HepG2 (cell line): Measurements from ENCODE around the gene DNAJB8. TPM values are rescaled to one million over a fixed set of nuclear protein-coding genes. Genes with fewer than 3 reads are reported as not detected.

Experiments
- ATAC-seq: fragments of 200-7000 bp; cut with Tn5 transposase; 3 replicates; pipeline ENCODE4 v1.9.1; 2020; ENCODE audit warnings: mild to moderate bottlenecking, moderate library complexity
- BruUV-seq: library from RNA; stranded (reverse); fragments of 400-500 nt; replicated peaks from 2 replicates; lab custom pipeline; 2021; lab: Mats Ljungman, UMichigan
- CTCF ChIA-PET: fragments of 300-600 bp; formaldehyde crosslinking; extraction: SDS; loops from one replicate; lab custom pipeline; 2021; ENCODE audit warnings: low total read pairs, inconsistent platforms, low intra/inter-chr PET ratio; lab: Yijun Ruan, JAX
- POLR2A ChIA-PET: fragments of 350-600 bp; sonication (Branson Sonifier 250); formaldehyde crosslinking; loops from one replicate; lab custom pipeline; 2020; ENCODE audit warnings: antibody characterized with exemption, inconsistent platforms; lab: Yijun Ruan, JAX
- DNase-seq: peaks from one replicate; pipeline ENCODE4 v3.0.0-alpha.2; 2015; ENCODE audit warnings: low spot score
- FAIRE-seq: peaks from 3 replicates; lab custom pipeline; 2011; peaks lifted over from hg19 to GRCh38; lab: Jason Lieb, UNC
- H2AFZ ChIP-seq: one replicate; pipeline ENCODE4 v1.6.1; 2011; ENCODE audit warnings: low read length, inconsistent platforms
- H3K27ac ChIP-seq: fragments of 300-600 bp; 3 replicates; pipeline ENCODE4 v1.8.0; 2011; ENCODE audit warnings: mixed run types, mild to moderate bottlenecking, mixed read lengths, low read length, inconsistent platforms; ENCODE audit not compliant: insufficient read depth; ENCODE audit errors: extremely low read length
- H3K27me3 ChIP-seq, 2 experiments: fragments of 200-600 bp in 1 of 2; 2 replicates in 1 of 2; 3 replicates in 1 of 2; pipeline versions ENCODE4 v1.6.0 to v1.8.0; 2011; ENCODE audit warnings: low read length in 2 of 2, mild to moderate bottlenecking in 2 of 2, moderate library complexity in 2 of 2, inconsistent platforms in 1 of 2; ENCODE audit not compliant: insufficient read depth in 2 of 2, control insufficient read depth in 1 of 2
- H3K36me3 ChIP-seq, 2 experiments: fragments of 200-600 bp in 1 of 2; replicated peaks in 1 of 2; 2 replicates in 1 of 2; 3 replicates in 1 of 2; pipeline versions ENCODE4 v1.5.1 to v1.8.0; 2011; ENCODE audit warnings: low read length in 2 of 2, inconsistent platforms in 1 of 2; ENCODE audit not compliant: insufficient read depth in 2 of 2, control insufficient read depth in 1 of 2
- H3K4me1 ChIP-seq: 2 replicates; pipeline ENCODE4 v1.5.1; 2012; ENCODE audit warnings: low read length, inconsistent platforms; ENCODE audit not compliant: insufficient read depth
- H3K4me2 ChIP-seq: 2 replicates; pipeline ENCODE4 v1.6.0; 2011; ENCODE audit warnings: low read depth, low read length, inconsistent platforms
- H3K4me3 ChIP-seq, 3 experiments: fragments of 200-600 bp in 1 of 3; sonication (generic), shearing (Covaris generic) in 1 of 3; replicated peaks in 1 of 3; 2 replicates each; pipeline ENCODE4 v1.5.1; 2011 to 2016; ENCODE audit warnings: low read length in 3 of 3, inconsistent platforms in 2 of 3, low read depth in 2 of 3, mild to moderate bottlenecking in 2 of 3, control low read depth in 1 of 3, mixed read lengths in 1 of 3; ENCODE audit not compliant: insufficient read depth in 1 of 3
- H3K79me2 ChIP-seq: one replicate; pipeline ENCODE4 v1.6.1; 2011; ENCODE audit warnings: low read length, inconsistent platforms; ENCODE audit not compliant: insufficient read depth
- H3K9ac ChIP-seq: 2 replicates; pipeline ENCODE4 v1.6.0; 2011; ENCODE audit warnings: mild to moderate bottlenecking, low read depth, low read length, inconsistent platforms; ENCODE audit not compliant: insufficient read depth
- H3K9me3 ChIP-seq: 2 replicates; pipeline ENCODE4 v1.5.1; 2012; ENCODE audit warnings: mild to moderate bottlenecking, low read length
- H4K20me1 ChIP-seq: 2 replicates; pipeline ENCODE4 v1.6.0; 2011; ENCODE audit warnings: inconsistent platforms, mild to moderate bottlenecking, low read length, moderate library complexity; ENCODE audit not compliant: insufficient read depth
- BORCS8-MEF2B ChIP-seq: sonication (generic); formaldehyde crosslinking; IDR thresholded peaks from 2 replicates; pipeline ENCODE4 v1.8.0; 2022; ENCODE audit warnings: mild to moderate bottlenecking, missing genetic modification reagents
- CHCHD3 ChIP-seq: sonication (generic); formaldehyde crosslinking; IDR thresholded peaks from 2 replicates; pipeline ENCODE4 v1.8.0; 2022; ENCODE audit warnings: mild to moderate bottlenecking, missing genetic modification reagents, moderate library complexity
- GABPA ChIP-seq, 2 experiments: IDR thresholded peaks; 2 replicates each; pipeline ENCODE4 v1.6.1; 2011 to 2016; ENCODE audit warnings: low read depth in 2 of 2, low read length in 1 of 2, missing biosample characterization in 1 of 2, missing genetic modification characterization in 1 of 2
- HNRNPLL ChIP-seq: fragments of 200-400 bp; formaldehyde crosslinking; IDR thresholded peaks from 2 replicates; pipeline ENCODE4 v1.6.1; 2017; ENCODE audit warnings: mild to moderate bottlenecking, low read depth, low read length; ENCODE audit not compliant: poor library complexity, severe bottlenecking
- IRF2 ChIP-seq: IDR thresholded peaks from 2 replicates; pipeline ENCODE4 v1.6.1; 2018; ENCODE audit warnings: missing genetic modification reagents, missing compliant biosample characterization
- MTA1 ChIP-seq: sonication (generic); formaldehyde crosslinking; IDR thresholded peaks from 2 replicates; pipeline ENCODE4 v1.4.0; 2020; ENCODE audit warnings: missing genetic modification reagents, mild to moderate bottlenecking, borderline replicate concordance
- NFKBIZ ChIP-seq: IDR thresholded peaks from 2 replicates; pipeline ENCODE4 v1.6.1; 2018; ENCODE audit warnings: missing genetic modification reagents, missing compliant biosample characterization
- NPAS2 ChIP-seq: sonication (generic); formaldehyde crosslinking; IDR thresholded peaks from 2 replicates; pipeline ENCODE4 v1.8.0; 2022; ENCODE audit warnings: mild to moderate bottlenecking, missing genetic modification reagents, borderline replicate concordance
- TBX2 ChIP-seq: sonication (generic); formaldehyde crosslinking; IDR thresholded peaks from 2 replicates; pipeline ENCODE4 v1.5.0; 2020; ENCODE audit warnings: missing genetic modification reagents, mild to moderate bottlenecking, borderline replicate concordance
- TEAD3 ChIP-seq: optimal IDR thresholded peaks from 2 replicates; pipeline ENCODE3; 2016; ENCODE audit warnings: borderline replicate concordance
- TSC22D2 ChIP-seq: sonication (generic); formaldehyde crosslinking; IDR thresholded peaks from 2 replicates; pipeline ENCODE4 v1.5.1; 2020; ENCODE audit warnings: missing genetic modification reagents, mild to moderate bottlenecking, borderline replicate concordance
- ZFP41 ChIP-seq: sonication (generic); formaldehyde crosslinking; IDR thresholded peaks from 2 replicates; pipeline ENCODE4 v1.4.0; 2020; ENCODE audit warnings: mild to moderate bottlenecking, missing genetic modification reagents, borderline replicate concordance
- ZNF180 ChIP-seq: sonication (generic); formaldehyde crosslinking; IDR thresholded peaks from 2 replicates; pipeline ENCODE4 v1.4.0; 2020; ENCODE audit warnings: low read depth, missing genetic modification reagents, borderline replicate concordance
- ZNF235 ChIP-seq: sonication (generic); formaldehyde crosslinking; IDR thresholded peaks from 2 replicates; pipeline ENCODE4 v1.8.1; 2023; ENCODE audit warnings: mild to moderate bottlenecking, missing genetic modification reagents, borderline replicate concordance
- ZNF510 ChIP-seq: sonication (generic); formaldehyde crosslinking; IDR thresholded peaks from 2 replicates; pipeline ENCODE4 v1.4.0; 2020; ENCODE audit warnings: low read depth, mild to moderate bottlenecking, missing genetic modification reagents
- WGBS: methylation state at CpG from one replicate; pipeline ENCODE4 v1.1.6; 2017; ENCODE audit warnings: low lambda C conversion rate; 5-methylcytosine and 5-hydroxymethylcytosine counted together
- in situ Hi-C: cut with HindIII; loops from 2 replicates; pipeline ENCODE4 v1.10.0; 2017; ENCODE audit warnings: low pct_unique_long_range_greater_than_20kb; ENCODE audit not compliant: extremely low pct_ligation_motif_present
- intact Hi-C: fragments of 100-400 bp; cut with micrococcal nuclease; formaldehyde crosslinking; loops from one replicate; pipeline ENCODE4 v1.10.0; 2022; ENCODE audit not compliant: unreplicated experiment
- polyA plus RNA-seq, 8 experiments: library from polyadenylated mRNA; depleted of rRNA in 3 of 8; stranded (reverse) in 7 of 8; unstranded in 1 of 8; fragments of >200 nt; fragmentation: Illumina TruSeq in 4 of 8; extraction: Trizol in 4 of 8; gene quantifications; 2 replicates each; pipeline versions ENCODE4 v1.2.1 to v1.2.3, GENCODE V29; 2011 to 2016; ENCODE audit warnings: low read depth in 4 of 8, missing spikeins in 1 of 8, mixed read lengths in 1 of 8; ENCODE audit not compliant: insufficient read depth in 1 of 8
- total RNA-seq, 5 experiments: library from RNA; depleted of rRNA; stranded (reverse); fragments of >200 nt; fragmentation: Illumina TruSeq; extraction: Trizol; gene quantifications; 2 replicates each; pipeline ENCODE4 v1.2.3, GENCODE V29; 2016; ENCODE audit warnings: low read depth in 1 of 5
- TF ChIP-seq, protein P1 (sequence below): sonication (generic); formaldehyde crosslinking; IDR thresholded peaks from 2 replicates; pipeline ENCODE4 v1.4.0; 2020; ENCODE audit warnings: missing genetic modification reagents
- TF ChIP-seq, protein P2 (sequence below): sonication (generic); formaldehyde crosslinking; IDR thresholded peaks from 2 replicates; pipeline ENCODE4 v1.4.0; 2020; ENCODE audit warnings: mild to moderate bottlenecking, missing genetic modification reagents
- TF ChIP-seq, protein P3 (sequence below): sonication (generic); formaldehyde crosslinking; IDR thresholded peaks from 2 replicates; pipeline ENCODE4 v1.4.0; 2020; ENCODE audit warnings: missing genetic modification reagents
- TF ChIP-seq, protein P4 (sequence below): IDR thresholded peaks from 2 replicates; pipeline ENCODE4 v1.6.1; 2016; ENCODE audit warnings: low read depth, borderline replicate concordance

DNAJB8 gene
- total and polyA plus RNA-seq, 2 of the 13 experiments (the other 11 are each of a cell fraction or from before 2014, with no cell fraction given): not detected

DNA sequence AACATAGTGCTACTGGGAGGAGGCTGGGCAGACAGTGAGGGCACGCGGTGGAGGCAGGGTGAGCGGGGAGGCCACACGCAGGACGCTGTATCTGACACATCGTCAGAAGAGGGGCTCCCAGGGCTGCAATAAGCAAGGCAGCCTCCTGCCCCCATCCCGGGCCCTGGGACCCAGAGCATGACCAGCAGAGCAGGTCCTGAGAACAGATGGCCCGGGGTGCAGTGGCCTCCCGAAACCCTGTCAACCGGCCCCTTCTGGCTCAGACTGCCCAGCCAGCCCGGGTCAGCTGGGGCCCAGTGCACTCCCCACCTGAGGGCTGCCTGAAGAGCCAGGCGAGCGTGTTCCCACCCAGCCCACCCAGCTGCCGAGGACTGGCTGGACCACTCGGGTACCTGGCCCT is 37.4 kb downstream of the DNAJB8 start:
- ChIA-PET POLR2A (no interaction called here), CTCF (no interaction called here)
- H3K9me3 ChIP-seq: no peaks in the 10 kb centered on the region
- no peak overlapping the region for H2AFZ ChIP-seq
- ATAC-seq (no peak), FAIRE-seq (no peak), DNase-seq (no peak)
- no peaks in the 10 kb centered on the region for H3K36me3 ChIP-seq
- H3K79me2 ChIP-seq: no peaks in the 10 kb centered on the region
- H3K4me2 ChIP-seq: no peak overlapping the region
- peaks cover 18 to 60% of the 10 kb centered on the region in 2 experiments for H3K27me3 ChIP-seq
- peaks cover 22% of the 10 kb centered on the region; the same call in 1 of the 2 replicates for H3K4me1 ChIP-seq
- BruUV-seq: no TSS peak
- H3K4me3 ChIP-seq: no peak overlapping the region
- no peak overlapping the region for H3K27ac ChIP-seq
- 54% methylated on average over 7 of the region's 15 CpGs for WGBS
- H4K20me1 ChIP-seq: no peaks in the 10 kb centered on the region
- H3K9ac ChIP-seq: no peak overlapping the region
- in situ Hi-C loops (loop anchor here (5.0 kb wide), 1 partner anchor 58 kb away; no protein-coding TSS in a partner anchor), intact Hi-C loops (loop anchor here (5.0 to 10.0 kb wide), 3 partner anchors 107 to 257 kb away; no protein-coding TSS in a partner anchor)
- no peak for TF ChIP-seq ZFP41
- no peak for TF ChIP-seq ZNF180
- TF ChIP-seq HNRNPLL: no peak
- no peak for TF ChIP-seq ZNF235 (CRISPR knock-in tag)
- TF ChIP-seq GABPA (IDR thresholded peaks at IDR 0.05; ENCODE audit: low read depth, low read length): no peak
- TF ChIP-seq GABPA (CRISPR knock-in tag; IDR thresholded peaks at IDR 0.05; ENCODE audit: low read depth): no peak
- no peak for TF ChIP-seq CHCHD3
- TF ChIP-seq, protein P1, sequence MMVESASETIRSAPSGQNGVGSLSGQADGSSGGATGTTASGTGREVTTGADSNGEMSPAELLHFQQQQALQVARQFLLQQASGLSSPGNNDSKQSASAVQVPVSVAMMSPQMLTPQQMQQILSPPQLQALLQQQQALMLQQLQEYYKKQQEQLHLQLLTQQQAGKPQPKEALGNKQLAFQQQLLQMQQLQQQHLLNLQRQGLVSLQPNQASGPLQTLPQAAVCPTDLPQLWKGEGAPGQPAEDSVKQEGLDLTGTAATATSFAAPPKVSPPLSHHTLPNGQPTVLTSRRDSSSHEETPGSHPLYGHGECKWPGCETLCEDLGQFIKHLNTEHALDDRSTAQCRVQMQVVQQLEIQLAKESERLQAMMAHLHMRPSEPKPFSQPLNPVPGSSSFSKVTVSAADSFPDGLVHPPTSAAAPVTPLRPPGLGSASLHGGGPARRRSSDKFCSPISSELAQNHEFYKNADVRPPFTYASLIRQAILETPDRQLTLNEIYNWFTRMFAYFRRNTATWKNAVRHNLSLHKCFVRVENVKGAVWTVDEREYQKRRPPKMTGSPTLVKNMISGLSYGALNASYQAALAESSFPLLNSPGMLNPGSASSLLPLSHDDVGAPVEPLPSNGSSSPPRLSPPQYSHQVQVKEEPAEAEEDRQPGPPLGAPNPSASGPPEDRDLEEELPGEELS (CRISPR knock-in tag): no peak
- no peak for TF ChIP-seq IRF2 (CRISPR knock-in tag)
- no peak for TF ChIP-seq NPAS2
- TF ChIP-seq TBX2 (CRISPR knock-in tag): no peak
- TF ChIP-seq BORCS8-MEF2B (CRISPR knock-in tag): no peak
- TF ChIP-seq, protein P2, sequence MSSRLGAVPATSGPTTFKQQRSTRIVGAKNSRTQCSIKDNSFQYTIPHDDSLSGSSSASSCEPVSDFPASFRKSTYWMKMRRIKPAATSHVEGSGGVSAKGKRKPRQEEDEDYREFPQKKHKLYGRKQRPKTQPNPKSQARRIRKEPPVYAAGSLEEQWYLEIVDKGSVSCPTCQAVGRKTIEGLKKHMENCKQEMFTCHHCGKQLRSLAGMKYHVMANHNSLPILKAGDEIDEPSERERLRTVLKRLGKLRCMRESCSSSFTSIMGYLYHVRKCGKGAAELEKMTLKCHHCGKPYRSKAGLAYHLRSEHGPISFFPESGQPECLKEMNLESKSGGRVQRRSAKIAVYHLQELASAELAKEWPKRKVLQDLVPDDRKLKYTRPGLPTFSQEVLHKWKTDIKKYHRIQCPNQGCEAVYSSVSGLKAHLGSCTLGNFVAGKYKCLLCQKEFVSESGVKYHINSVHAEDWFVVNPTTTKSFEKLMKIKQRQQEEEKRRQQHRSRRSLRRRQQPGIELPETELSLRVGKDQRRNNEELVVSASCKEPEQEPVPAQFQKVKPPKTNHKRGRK (CRISPR knock-in tag): no peak
- no peak for TF ChIP-seq ZNF510
- TF ChIP-seq NFKBIZ: no peak
- no peak for TF ChIP-seq TEAD3 (CRISPR knock-in tag)
- no peak for TF ChIP-seq TSC22D2
- TF ChIP-seq, protein P3, sequence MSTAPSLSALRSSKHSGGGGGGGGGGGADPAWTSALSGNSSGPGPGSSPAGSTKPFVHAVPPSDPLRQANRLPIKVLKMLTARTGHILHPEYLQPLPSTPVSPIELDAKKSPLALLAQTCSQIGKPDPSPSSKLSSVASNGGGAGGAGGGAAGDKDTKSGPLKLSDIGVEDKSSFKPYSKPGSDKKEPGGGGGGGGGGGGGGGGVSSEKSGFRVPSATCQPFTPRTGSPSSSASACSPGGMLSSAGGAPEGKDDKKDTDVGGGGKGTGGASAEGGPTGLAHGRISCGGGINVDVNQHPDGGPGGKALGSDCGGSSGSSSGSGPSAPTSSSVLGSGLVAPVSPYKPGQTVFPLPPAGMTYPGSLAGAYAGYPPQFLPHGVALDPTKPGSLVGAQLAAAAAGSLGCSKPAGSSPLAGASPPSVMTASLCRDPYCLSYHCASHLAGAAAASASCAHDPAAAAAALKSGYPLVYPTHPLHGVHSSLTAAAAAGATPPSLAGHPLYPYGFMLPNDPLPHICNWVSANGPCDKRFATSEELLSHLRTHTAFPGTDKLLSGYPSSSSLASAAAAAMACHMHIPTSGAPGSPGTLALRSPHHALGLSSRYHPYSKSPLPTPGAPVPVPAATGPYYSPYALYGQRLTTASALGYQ (CRISPR knock-in tag): no peak
- TF ChIP-seq, protein P4, sequence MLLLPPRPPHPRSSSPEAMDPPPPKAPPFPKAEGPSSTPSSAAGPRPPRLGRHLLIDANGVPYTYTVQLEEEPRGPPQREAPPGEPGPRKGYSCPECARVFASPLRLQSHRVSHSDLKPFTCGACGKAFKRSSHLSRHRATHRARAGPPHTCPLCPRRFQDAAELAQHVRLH (CRISPR knock-in tag): no peak
- no peak for TF ChIP-seq MTA1
